HepG2 (cell line): Measurements from ENCODE around the gene PIKFYVE. TPM values are rescaled to one million over a fixed set of nuclear protein-coding genes. Genes with fewer than 3 reads are reported as not detected.

Experiments used
- ADNP ChIP-seq: sonication (generic); formaldehyde crosslinking; IDR thresholded peaks from 2 replicates; pipeline ENCODE4 v1.4.0; 2020; ENCODE audit warnings: missing genetic modification reagents
- BRD4 ChIP-seq: sonication (generic); formaldehyde crosslinking; IDR thresholded peaks from 2 replicates; pipeline ENCODE4 v1.4.0; 2020; ENCODE audit warnings: missing genetic modification reagents
- ELF4 ChIP-seq: sonication (generic); formaldehyde crosslinking; IDR thresholded peaks from 2 replicates; pipeline ENCODE4 v1.5.0; 2020; ENCODE audit warnings: missing genetic modification reagents, mild to moderate bottlenecking, moderate library complexity, borderline replicate concordance
- ETS1 ChIP-seq: sonication (generic); formaldehyde crosslinking; IDR thresholded peaks from 2 replicates; pipeline ENCODE4 v1.4.0; 2020; ENCODE audit warnings: missing genetic modification reagents
- KDM5B ChIP-seq: sonication (generic); formaldehyde crosslinking; IDR thresholded peaks from 2 replicates; pipeline ENCODE4 v1.4.0; 2020; ENCODE audit warnings: missing genetic modification reagents, mild to moderate bottlenecking, borderline replicate concordance
- LBX2 ChIP-seq: sonication (generic); formaldehyde crosslinking; IDR thresholded peaks from 2 replicates; pipeline ENCODE4 v1.5.0; 2020; ENCODE audit warnings: missing genetic modification reagents, mild to moderate bottlenecking, borderline replicate concordance
- MZF1 ChIP-seq: sonication (generic); formaldehyde crosslinking; IDR thresholded peaks from 2 replicates; pipeline ENCODE4 v1.8.1; 2023; ENCODE audit warnings: mild to moderate bottlenecking, missing genetic modification reagents, borderline replicate concordance
- NAIF1 ChIP-seq: sonication (generic); formaldehyde crosslinking; IDR thresholded peaks from 2 replicates; pipeline ENCODE4 v1.5.0; 2020; ENCODE audit warnings: mild to moderate bottlenecking, missing genetic modification reagents, borderline replicate concordance
- RARA ChIP-seq: IDR thresholded peaks from 2 replicates; pipeline ENCODE4 v1.6.1; 2016; ENCODE audit warnings: missing genetic modification reagents, missing compliant biosample characterization
- SRSF4 ChIP-seq: fragments of 200-400 bp; formaldehyde crosslinking; IDR thresholded peaks from one replicate; pipeline ENCODE4 v1.6.1; 2018; ENCODE audit warnings: mild to moderate bottlenecking, low read depth, low read length, moderate library complexity; ENCODE audit not compliant: poor library complexity, severe bottlenecking
- SSRP1 ChIP-seq: IDR thresholded peaks from 2 replicates; pipeline ENCODE4 v1.6.1; 2016; ENCODE audit warnings: control low read depth
- WIZ ChIP-seq: sonication (generic); formaldehyde crosslinking; IDR thresholded peaks from 2 replicates; pipeline ENCODE4 v1.5.1; 2020; ENCODE audit warnings: mild to moderate bottlenecking, missing genetic modification reagents
- ZNF138 ChIP-seq: sonication (generic); formaldehyde crosslinking; IDR thresholded peaks from 2 replicates; pipeline ENCODE4 v1.5.0; 2020; ENCODE audit warnings: mild to moderate bottlenecking, low read depth, missing genetic modification reagents
- ZNF142 ChIP-seq: sonication (generic); formaldehyde crosslinking; IDR thresholded peaks from 2 replicates; pipeline ENCODE4 v1.4.0; 2020; ENCODE audit warnings: missing genetic modification reagents
- ZNF207 ChIP-seq: fragments of 450-650 bp; IDR thresholded peaks from 2 replicates; pipeline ENCODE4 v1.6.1; 2016; ENCODE audit warnings: antibody characterized with exemption, borderline replicate concordance
- ZNF225 ChIP-seq: sonication (generic); formaldehyde crosslinking; IDR thresholded peaks from 2 replicates; pipeline ENCODE4 v1.4.0; 2020; ENCODE audit warnings: mild to moderate bottlenecking, missing genetic modification reagents
- ZNF292 ChIP-seq: sonication (generic); formaldehyde crosslinking; IDR thresholded peaks from 2 replicates; pipeline ENCODE4 v1.8.1; 2022; ENCODE audit warnings: mild to moderate bottlenecking, low read depth, missing genetic modification reagents, borderline replicate concordance
- ZNF317 ChIP-seq: sonication (generic); formaldehyde crosslinking; IDR thresholded peaks from 2 replicates; pipeline ENCODE4 v1.5.0; 2020; ENCODE audit warnings: mild to moderate bottlenecking, missing genetic modification reagents
- ZNF569 ChIP-seq: sonication (generic); formaldehyde crosslinking; IDR thresholded peaks from 2 replicates; pipeline ENCODE4 v1.5.0; 2020; ENCODE audit warnings: mild to moderate bottlenecking, missing genetic modification reagents, moderate library complexity, borderline replicate concordance
- ZNF737 ChIP-seq: sonication (generic); formaldehyde crosslinking; IDR thresholded peaks from 2 replicates; pipeline ENCODE4 v1.5.0; 2020; ENCODE audit warnings: missing genetic modification reagents, mild to moderate bottlenecking, borderline replicate concordance
- ZNF747 ChIP-seq: sonication (generic); formaldehyde crosslinking; IDR thresholded peaks from 2 replicates; pipeline ENCODE4 v1.8.1; 2023; ENCODE audit warnings: missing genetic modification reagents, mild to moderate bottlenecking, borderline replicate concordance
- ZNF839 ChIP-seq: sonication (generic); formaldehyde crosslinking; IDR thresholded peaks from 2 replicates; pipeline ENCODE4 v1.4.0; 2020; ENCODE audit warnings: missing genetic modification reagents, mild to moderate bottlenecking, borderline replicate concordance
- polyA plus RNA-seq, 8 experiments: library from polyadenylated mRNA; depleted of rRNA in 3 of 8; stranded (reverse) in 7 of 8; unstranded in 1 of 8; fragments of >200 nt; fragmentation: Illumina TruSeq in 4 of 8; extraction: Trizol in 4 of 8; gene quantifications; 2 replicates each; pipeline versions ENCODE4 v1.2.1 to v1.2.3, GENCODE V29; 2011 to 2016; ENCODE audit warnings: low read depth in 4 of 8, missing spikeins in 1 of 8, mixed read lengths in 1 of 8; ENCODE audit not compliant: insufficient read depth in 1 of 8
- total RNA-seq, 5 experiments: library from RNA; depleted of rRNA; stranded (reverse); fragments of >200 nt; fragmentation: Illumina TruSeq; extraction: Trizol; gene quantifications; 2 replicates each; pipeline ENCODE4 v1.2.3, GENCODE V29; 2016; ENCODE audit warnings: low read depth in 1 of 5

The PIKFYVE gene
- total and polyA plus RNA-seq, 2 of the 13 experiments (the other 11 are each of a cell fraction or from before 2014, with no cell fraction given), result 20.2 to 21.7 TPM

- peak; percentile 92 for TF ChIP-seq KDM5B (CRISPR knock-in tag)
- TF ChIP-seq ZNF317 (CRISPR knock-in tag), result peak; percentile 86
- no peak for TF ChIP-seq ADNP (CRISPR knock-in tag)
- TF ChIP-seq ZNF292 (CRISPR knock-in tag), result peak; percentile 73; the same call in 1 of the 2 replicates
- no peak; the same call in 1 of the 2 replicates for TF ChIP-seq NAIF1 (CRISPR knock-in tag)
- peak; percentile 84; the same call in 1 of the 2 replicates for TF ChIP-seq ZNF225 (CRISPR knock-in tag)
- peak; percentile 72; the same call in 1 of the 2 replicates for TF ChIP-seq ZNF142 (CRISPR knock-in tag)
- TF ChIP-seq ZNF737, result no peak
- TF ChIP-seq ZNF839 (CRISPR knock-in tag), result no peak
- TF ChIP-seq ZNF207, result no peak
- no peak for TF ChIP-seq MZF1
- TF ChIP-seq SSRP1, result peak; percentile 81
- TF ChIP-seq LBX2 (CRISPR knock-in tag), result no peak
- peak; percentile 94 for TF ChIP-seq RARA (CRISPR knock-in tag)
- TF ChIP-seq ZNF747 (CRISPR knock-in tag), result 0 out of 2 replicates have a peak, but pooled peaks have one; percentile 19
- no peak for TF ChIP-seq SRSF4
- TF ChIP-seq ETS1 (CRISPR knock-in tag), result peak; percentile 33; the same call in 1 of the 2 replicates
- no peak for TF ChIP-seq ZNF569
- peak; percentile 91 for TF ChIP-seq BRD4
- TF ChIP-seq WIZ (CRISPR knock-in tag), result no peak
- no peak for TF ChIP-seq ELF4
- TF ChIP-seq ZNF138 (CRISPR knock-in tag), result no peak; the same call in 1 of the 2 replicates
Observed at GRCh38 chr2:208254118-208254870, 11.8 kb upstream of the PIKFYVE start (continued).
